Heart left ventricle (tissue), 13 donors: ENCODE measurements around the gene LDHAL6B.

Experiments
- CTCF ChIP-seq, 12 donors: fragments of 200-600 bp; sonication (generic) in 4 of 12; IDR thresholded peaks; one replicate each; pipeline versions ENCODE4 v1.5.0 to v1.8.0; 2018 to 2022; ENCODE audit warnings: antibody characterized with exemption in 12 of 12, mild to moderate bottlenecking in 5 of 12
- POLR2A ChIP-seq, 2 donors: fragments of 450-650 bp; IDR thresholded peaks; one replicate each; pipeline ENCODE4 v1.6.1; 2017; ENCODE audit warnings: antibody characterized with exemption in 2 of 2, mild to moderate bottlenecking in 2 of 2, moderate library complexity in 2 of 2
- donor health status: ischemic (EF 13 %, LVEDD 7.1; RV severe dilation, severe dysfunction).
- donor health status: DM: no; HTN: yes; CAD: no.
- donor health status: DM: no; HTN: no; CAD: no.
- donor health status: ischemic (EF 25% LVEDD 6.9; RV normal size, moderate dysfunction).
- donor health status: ischemic (EF 25% LVEDD 5.7; RV mildly dilated, moderate dysfunction).
- donor health status: ischemic (EF 35%, LVEDD 5.7; RV mildly dilated, moderate dysfunction).
- donor health status: nonischemic (EF 11% LVEDD 7.7; RV severe dilation, severe dysfunction).
- donor health status: DM: yes; HTN: yes; CAD: no.
- donor health status: PGD.
- donor health status: ischemic (EF 29% LVEDD 5.4; RV normal size, mild dysfunction).
- donor health status: nonischemic (EF 23%, LVEDD 6.1; RV moderate dilation, normal function).

DNA sequence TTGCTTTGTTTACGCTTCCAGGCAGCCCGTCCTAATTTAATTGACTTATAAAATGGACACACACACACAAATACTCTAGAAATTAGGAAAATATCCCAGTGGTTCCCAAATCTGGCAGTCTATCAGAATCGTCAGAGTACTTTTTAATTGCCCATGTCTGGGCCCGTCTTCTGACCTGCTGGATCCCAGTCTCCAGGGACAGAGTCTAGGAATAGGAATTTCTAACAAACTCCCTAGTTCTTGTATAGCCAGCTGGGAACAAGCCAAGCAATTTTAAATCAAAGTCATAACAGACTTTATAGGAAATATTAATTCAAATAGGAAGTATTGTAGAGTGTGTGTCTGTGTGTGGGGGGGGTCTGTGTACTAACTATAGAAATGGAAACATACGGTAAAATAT, 33.4 kb downstream of the LDHAL6B start:
- TF ChIP-seq CTCF (IDR thresholded peaks at IDR 0.05) (no peak), POLR2A (IDR thresholded peaks at IDR 0.05) (no peak)
